KG1 (cell line): ENCODE data around the gene SNN.
A peak's percentile ranks its signal among the peaks of the same experiment; 100 is the strongest.

Experiments
- DNase-seq: peaks from one replicate; lab custom pipeline; 2025; lab: John Stamatoyannopoulos, UW

Gene SNN

DNA sequence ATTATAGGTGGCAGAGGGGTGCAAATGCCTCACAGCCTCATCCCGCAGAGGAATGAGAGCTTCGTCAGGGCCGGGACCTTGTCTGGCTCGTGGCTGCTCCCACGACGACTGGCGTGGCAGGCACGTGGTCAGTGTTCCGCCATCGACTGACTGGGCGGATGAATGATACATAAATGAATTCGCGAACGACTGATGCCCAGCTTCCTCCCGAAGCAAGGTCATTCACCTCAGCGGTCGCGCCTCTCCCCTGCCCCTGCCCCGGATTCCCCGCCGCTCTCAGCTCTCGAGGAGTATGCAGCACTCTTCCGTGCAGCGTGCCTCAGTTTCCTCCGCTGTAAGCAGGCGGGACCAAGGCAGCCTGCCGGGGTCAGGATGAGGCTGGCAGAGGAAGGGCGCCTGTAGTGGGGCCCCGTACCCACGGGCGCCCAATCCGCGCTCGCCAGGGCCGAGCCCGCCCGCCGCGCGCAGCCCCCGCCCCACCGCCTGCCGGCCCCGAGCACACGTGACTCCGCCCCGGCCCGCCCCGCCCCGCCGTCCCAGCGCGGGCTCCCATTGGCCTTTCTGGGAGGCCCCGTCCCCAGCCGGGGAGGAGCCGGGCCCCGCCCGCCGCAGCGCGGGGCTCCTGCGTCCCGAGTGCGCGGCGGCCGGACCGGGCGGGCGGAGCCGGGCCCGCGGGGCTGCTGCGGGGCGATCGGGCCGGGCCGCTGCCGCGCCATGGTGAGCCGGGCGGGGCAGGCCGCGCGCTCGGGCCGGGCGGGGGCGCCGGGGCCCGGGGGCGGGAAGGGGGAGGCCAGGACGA, at the start of gene SNN:
TSS of gene SNN (plus strand) at position 632 of the 799 bp plus-strand sequence. CDS start 7,605 bp downstream, outside the sequence.
- DNase-seq, result peak; percentile 57

DNA sequence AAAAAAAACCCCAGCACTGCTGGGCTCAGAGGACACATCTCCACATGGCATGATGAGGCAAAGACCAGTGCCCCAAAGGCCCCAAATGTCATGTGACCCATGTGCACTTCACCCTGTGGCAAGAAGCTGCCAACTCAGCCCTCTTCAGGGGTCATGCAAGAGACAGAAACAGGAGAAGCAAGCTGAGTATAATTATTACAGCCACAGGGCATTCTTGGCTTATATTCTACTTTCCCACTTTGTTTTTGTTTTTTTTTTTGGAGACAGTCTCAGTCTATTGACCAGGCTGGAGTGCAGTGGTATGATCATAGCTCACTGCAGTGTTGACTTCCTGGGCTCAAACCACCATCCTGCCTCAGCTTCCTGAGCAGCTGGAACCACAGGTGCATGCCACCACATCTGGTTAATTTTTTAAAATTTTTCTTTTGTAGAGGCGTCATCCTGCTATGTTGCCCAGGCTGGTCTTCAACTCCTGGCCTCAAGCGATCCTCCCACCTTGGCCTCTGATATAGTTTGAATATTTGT, 48.9 kb upstream of the SNN start:
- no peak for DNase-seq

DNA sequence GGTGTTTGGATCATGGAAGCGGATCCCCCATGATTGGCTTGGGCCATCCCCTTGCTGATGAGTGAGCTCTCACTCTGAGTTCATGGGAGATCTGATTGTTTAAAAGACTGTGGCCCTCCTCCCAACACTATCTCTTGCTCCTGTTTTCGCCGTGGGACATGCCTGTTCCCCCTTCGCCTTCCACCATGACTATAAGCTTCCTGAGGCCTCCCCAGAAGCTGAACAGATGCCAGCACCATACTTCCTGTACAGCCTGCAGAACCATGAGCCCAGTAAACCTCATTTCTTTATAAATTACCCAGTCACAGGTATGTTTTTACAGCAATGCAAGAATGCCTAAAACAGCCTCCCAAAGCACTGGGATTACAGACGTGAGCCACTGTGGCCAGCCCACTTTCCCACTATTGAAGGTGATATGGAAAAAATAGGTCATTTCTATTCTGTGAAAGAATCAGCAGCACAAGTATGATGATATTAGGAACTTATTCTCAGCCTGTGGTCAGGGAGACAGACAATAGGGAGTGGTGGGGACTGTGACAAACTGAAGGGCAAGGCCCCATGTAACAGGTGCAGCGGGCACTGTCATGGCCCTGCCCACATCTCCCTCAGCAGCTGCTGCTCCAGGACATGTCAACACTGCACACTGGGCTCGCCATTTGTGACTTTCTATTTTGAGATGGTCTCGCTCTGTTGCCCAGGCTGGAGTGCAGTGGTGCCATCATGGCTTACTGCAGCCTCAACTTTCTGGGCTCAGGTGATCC, 47.8 kb upstream of the SNN start:
- DNase-seq, result no peak

DNA sequence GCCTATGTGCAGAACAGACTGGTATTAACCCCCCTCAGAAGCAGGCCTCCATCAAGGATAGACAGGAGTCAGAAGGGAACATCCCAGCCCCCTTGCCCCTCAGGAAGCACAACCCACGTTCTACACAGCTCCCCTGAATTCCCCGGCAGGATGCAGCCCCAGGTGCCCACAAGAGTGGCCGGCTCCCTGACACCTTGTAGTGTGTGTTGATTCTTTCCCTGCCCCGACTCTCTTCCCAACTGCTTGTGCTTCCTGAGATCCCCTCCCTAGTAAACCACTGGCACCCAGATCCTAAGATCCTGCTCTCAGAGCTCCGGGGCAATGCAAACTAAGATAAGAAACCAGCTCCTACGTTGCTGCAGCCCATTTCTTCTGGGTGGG, 46.7 kb upstream of the SNN start:
- DNase-seq, result no peak

DNA sequence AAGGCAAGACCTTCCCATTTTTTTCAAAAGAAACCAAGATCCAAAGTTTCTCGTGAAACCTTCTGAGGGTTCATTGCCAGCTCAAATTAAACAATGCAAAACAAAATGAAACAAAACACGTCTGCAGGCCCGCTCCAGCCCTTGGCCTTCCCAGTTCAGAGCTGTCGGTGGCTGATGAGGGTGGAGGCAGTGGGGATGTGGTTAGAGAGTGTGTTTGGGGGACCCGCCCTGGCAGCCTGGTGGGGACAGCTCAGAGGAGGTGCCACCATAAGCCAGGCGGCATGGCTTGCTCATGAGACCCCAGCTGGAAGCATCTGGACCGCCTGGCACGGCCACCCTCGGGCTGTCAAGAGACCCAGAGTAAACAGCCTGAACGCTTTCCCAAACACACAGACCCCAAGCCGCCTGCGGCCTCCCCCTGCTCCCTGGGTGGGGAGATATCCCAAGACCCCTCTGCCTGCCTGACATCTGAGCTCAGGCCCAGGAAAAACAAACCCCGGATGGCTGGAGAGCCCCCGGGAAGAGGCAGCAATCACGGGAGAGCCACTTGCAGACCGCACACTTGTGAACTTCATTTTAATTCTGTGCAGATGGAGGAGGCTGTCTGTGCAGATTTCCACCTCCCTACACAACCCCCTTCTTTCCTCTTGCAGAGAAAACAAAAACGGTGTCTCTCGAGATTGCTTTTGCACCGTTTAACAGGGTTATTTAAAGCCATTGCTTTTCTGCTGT, 46.2 kb upstream of the SNN start:
- DNase-seq, result no peak

DNA sequence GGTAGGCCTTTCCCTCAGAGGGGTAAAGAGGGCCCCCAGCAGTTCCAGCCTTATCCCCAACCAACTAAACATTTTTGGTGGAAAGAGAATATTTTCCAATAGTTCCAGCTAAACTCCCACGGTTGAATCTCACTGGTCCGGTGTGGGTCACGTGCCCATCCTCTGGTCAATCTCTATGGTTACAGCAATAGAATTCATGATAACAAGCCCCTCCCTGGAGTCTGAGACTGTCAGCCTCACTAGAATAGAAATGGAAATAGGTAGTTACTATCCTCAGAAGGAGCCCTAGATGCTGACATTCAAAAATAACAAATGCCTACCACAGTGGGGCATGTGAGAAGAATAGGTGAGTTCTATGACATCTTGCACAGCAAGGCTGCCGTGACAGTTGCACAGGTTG, 44.0 kb upstream of the SNN start:
- DNase-seq, result no peak

DNA sequence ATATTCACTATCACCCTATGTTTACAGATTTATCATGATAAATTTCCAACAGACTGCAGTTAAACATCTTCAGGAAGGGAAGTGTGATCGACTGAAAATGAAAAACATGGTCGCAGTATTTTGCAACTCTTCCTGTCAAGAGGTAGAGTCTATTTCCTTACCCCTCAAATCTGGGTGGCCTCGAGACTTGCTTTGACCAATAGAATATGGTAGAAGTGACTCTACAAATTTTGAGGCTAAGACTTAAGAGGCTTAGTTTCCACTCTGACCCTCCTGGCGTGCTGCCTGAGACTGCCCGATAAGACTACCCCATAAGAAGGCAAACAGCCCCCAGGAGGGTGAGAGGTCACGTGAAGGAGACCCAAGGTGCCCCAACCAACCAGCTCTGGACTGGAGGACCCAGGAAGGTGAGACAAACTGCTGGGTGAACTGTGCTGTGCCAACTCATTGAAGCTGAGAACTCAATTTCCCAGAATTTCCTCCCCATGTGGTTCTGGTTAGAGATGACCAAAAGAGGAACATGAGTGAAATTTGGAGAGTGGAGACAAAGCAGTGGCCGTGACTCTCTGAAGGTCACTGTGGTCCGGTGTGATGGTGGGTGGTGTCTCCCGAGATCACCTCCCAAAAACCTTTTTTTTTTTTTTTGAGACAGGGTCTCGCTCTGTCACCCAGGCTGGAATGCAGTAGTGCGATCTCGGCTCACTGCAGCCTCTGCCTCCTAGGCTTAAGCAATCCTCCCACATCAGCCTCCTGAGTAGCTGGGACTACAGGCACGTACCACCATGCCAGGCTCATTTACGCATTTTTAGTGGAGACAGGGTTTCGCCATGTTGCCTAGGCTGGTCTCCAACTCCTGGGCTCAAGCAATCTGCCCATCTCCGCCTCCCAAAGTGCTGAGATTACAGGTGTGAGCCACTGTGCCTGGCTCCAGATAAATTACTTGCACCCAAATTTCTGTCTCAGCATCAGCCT, 43.3 kb upstream of the SNN start:
- DNase-seq, result no peak

DNA sequence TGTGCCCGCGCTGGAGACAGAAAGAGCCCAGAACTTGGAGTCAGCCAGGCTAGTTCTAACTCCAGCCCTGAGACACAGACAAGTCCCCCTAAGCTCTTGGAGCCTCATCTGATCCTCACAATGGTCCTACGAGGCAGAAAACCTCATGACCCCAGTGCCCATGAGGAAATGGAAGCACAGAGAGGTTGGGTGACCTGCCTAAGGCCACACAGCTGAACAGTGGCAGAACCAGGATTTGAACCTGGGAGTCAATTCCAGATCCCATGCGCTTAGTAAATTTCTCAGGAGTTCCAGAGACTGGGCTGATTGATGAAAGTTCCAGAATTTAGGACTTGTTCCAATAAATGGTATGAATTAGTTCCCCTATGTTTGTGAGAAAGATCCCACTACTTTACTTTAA, 42.5 kb upstream of the SNN start:
- no peak for DNase-seq

DNA sequence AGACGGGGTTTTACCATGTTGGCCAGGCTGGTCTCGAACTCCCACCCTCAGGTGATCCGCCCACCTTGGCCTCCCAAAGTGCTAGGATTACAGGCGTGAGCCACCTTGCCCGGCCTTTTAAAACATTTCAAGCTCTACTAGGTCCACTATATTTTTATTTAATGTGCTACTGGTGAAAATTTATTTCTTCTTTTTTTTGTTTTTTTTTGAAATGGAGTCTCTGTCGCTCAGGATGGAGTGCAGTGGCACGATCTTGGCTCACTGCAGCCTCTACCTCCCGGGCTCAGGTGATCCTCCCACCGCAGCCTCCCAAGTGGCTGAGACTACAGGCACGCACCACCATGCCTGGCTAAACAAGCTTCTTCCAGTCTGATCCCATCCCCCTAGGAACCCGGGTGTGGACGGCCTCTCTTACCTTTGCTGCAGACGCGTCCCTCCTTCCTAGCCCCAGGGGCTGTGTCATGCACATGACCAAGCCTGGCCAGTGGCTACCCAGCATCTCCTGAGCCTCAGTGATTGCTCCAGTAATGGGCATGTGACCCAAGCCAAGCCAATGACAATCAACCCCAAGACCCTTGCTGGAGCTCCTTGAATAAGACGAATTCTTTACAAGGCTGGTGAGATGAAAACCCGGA, 41.5 kb upstream of the SNN start:
- DNase-seq, result no peak

DNA sequence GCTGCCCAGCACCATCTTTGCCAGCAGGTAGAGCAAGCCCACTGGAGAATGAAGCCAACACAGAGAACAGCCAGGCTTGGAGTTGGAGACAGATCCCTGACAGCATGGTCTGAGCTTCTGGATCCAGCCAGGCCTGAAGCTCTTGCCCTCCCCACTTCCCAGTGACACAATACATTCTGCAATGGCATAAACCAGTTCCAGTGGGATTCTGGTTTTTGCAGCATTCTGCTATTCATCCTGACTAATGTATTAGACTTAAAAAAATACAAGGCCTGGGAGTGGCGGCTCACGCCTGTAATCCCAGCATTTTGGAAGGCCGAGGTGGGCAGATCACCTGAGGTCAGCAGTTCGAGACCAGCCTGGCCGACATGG, 41.0 kb upstream of the SNN start:
- no peak for DNase-seq

DNA sequence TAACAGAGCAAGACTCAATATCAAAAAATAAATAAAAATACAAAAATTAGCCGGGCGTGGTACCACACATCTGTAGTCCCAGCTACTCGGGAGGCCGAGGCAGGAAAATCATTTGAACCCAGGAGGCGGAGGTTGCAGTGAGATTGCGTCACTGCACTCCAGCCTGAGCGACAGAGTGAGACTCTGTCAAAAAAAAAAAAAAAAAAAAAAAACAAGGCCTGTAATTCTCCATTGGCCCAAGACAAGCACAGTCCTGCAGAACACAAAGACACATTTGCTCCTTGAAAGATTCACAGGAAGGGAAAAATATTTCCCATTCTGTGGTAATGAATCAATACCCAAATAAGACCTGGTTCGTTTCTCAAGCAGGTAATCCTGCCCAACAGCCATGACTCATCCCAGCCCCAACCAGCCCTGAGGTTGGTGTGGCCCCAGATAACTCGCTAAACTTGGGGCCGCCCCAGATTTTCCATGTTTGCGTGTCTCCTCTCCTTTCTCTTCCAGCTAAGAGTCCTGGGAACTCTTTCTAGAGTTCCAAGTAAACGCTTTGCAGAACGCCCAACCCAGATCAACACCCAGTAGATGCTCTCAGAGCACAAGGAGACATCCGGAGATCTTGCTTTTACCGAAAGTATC, 40.3 kb upstream of the SNN start:
- DNase-seq, result no peak

DNA sequence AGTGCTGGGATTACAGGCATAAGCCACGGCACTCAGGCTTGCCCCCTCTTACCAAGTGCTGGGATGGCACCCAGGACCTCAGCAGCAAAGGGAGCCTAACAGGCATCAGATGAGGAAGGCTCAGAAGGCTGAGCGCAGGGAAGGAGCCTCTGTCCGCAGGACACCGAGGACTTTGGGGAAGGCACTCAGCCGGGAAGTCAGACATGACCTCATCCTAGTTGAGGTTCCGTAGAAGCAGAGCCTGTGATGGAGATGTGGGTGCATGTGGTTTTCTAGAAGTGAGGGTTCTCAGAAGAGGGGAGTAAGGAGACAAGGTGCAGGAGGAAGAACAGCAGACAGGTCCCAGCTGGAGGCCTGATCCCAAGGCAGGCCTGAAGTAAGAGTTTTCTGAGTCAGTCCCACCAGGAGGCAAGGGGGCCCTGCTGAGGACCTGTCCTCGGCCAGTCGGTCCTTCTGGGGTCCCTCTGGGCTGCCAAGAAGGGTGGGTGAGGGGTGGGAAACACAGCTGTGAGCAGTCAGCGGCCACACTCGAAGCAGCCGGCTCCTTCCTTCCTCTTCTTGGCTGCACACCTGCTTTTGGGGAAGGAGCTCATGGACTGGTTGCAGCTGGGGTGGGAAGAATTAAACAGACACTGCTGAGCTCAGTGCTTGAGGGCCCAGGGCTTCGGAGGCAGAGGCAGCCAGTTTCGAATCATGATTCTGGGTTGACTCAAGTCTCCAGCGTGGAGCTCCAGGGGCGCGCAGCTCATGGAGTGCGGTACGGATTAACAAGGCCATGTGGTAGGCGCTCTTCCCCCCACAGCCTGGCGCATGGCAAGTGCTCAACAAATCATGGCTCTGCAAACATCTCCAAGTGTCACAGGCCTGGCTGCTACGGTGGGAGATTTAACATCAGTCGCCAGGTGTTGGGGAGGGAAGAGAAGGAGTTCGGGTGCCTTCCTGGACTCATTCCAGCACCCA, 38.9 kb upstream of the SNN start:
- no peak for DNase-seq

DNA sequence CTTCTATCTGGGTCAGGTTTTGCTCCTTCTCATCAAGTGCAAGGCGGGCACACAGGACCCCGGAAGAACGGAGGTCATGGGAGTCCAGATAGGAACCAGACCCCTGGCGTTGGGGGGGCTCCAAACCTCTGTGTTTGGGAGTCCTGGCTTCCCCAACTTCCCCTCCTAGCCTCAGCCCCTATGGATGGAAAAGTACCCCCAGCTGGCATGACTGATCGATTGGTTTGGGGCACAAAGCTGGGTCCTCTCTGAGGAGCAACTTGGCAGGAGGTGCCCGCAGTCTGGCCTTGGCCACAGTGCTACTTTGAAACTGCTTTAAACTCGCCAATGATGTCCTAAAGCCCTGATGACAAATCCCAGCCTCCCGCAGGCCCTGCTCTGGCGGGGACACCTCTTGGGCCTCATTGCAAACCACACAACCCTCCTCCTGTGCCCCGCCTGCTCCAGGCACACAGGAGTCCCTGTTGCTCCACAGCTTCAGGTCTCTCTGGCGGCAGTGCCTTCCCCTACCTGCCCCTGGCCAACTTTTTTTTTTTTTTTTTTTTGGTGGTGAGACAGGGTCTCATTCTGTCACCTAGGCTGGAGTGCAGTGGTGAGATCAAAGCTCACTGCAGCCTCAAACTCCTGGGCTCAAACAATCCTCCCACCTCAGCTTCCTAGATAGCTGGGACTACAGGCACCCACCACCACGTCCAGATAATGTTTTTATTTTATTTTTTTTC, 38.0 kb upstream of the SNN start:
- DNase-seq, result no peak

DNA sequence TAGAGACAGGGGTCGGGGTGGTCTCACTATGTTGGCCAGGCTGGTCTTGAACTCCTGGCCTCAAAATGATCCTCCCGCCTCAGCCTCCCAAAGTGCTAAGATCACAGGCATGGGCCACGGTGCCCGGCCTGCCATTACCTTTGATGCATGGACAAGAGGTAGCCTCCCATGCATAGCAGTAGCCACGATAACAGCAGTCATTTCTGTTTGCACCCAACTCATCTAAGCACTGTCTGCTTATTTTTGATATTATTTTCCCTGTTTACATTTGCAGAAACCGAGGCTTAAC, 37.5 kb upstream of the SNN start:
- DNase-seq, result no peak

DNA sequence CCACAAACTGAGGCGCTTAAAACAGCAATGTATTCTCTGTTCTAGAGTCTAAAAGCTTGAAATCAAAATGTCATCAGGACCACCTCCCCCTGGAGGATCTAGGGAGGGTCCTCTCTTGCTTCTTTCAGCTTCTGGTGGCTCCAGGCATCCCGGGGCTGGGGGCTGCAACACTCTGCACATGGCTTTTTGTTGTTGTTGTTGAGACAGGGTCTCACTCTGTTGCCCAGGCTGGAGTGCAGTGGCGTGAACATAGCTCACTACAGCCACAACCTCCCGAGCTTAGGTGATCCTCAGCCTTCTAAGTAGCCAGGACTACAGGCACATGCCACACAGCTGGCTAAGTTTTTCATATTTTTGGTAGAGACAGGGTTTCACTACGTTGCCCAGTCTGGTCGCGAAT, 37.0 kb upstream of the SNN start:
- no peak for DNase-seq

DNA sequence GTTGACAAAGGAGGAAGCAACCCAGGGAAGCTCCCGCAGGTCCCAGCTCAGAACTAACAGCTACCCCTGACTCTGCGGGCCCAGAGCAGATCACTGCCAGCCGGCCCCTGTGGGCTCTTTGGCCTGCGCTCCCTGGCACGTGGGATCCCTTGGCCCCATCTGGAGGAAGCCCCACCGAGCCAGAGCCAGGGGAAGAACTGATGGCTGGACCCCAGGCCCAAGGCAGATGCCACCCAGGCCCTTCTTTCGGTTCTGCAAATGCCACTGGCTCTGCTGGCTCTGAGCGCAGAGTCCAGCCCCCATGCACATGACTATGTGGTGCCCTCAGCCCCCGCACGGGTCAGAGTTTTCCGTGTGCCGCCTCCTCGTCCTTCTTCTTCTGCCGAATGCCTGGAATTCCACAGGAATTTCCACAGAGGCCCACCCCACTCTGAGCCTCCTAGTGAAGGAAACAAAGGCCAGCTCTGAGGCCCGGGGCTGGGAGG, 35.8 kb upstream of the SNN start:
- DNase-seq, result no peak

DNA sequence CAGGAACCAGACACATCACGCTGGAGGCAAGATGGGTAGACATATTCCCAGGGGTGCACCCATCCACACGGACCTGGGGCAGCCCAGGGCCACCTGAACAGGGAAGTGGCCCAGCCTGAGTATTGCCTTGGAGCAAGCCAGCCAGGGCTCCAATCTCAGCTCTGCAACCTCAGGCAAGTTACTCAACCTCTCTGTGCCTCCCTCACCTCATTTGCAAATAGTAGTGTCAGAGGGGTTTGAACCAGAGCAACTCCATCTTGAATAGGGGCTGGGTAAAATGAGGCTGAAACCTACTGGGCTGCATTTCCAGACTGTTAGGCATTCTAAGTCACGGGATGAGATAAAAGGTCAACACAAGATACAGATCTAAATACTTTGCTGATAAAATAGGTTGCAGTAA, 35.1 kb upstream of the SNN start:
- DNase-seq, result no peak

DNA sequence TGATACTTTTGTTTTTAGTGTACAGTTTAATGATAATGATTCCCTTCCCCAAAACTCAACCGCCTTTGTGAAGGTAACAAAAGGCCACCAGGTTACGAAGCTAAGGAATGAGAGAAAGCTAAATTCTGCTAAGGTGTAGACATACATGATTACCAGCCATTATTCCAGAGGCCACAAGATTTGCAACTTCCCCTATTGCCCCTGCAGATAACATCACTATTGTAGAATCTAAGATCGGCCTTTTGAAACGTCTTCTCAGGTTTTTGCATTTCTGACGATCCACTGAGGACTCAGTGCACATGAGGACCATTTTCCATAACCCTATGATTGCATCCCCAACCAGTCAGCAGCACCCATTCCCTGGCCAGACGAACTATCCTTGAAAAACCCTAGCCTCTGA, 33.9 kb upstream of the SNN start:
- DNase-seq, result no peak
